Progenitor cell of endocrine pancreas (in vitro differentiated cells): Measurements from ENCODE around the gene FOXB2. TPM values are rescaled to one million over a fixed set of nuclear protein-coding genes. Genes with fewer than 3 reads are reported as not detected.

Experiments used
- DNase-seq: peaks from one replicate; pipeline ENCODE4 v3.0.0; 2021; ENCODE audit warnings: low spot score; ENCODE audit not compliant: unreplicated experiment
- H3K27ac Mint-ChIP-seq: 2 replicates; pipeline ENCODE4 v1.8.0; 2021; ENCODE audit warnings: mild to moderate bottlenecking, moderate library complexity, mixed read lengths
- H3K27me3 Mint-ChIP-seq: 2 replicates; pipeline ENCODE4 v1.8.0; 2021; ENCODE audit warnings: mixed read lengths
- H3K36me3 Mint-ChIP-seq: 2 replicates; pipeline ENCODE4 v1.8.0; 2022; ENCODE audit warnings: mixed read lengths; ENCODE audit not compliant: insufficient read depth
- H3K4me1 Mint-ChIP-seq: 2 replicates; pipeline ENCODE4 v1.8.0; 2021; ENCODE audit warnings: low read depth, mixed read lengths
- H3K4me3 Mint-ChIP-seq: 2 replicates; pipeline ENCODE4 v1.8.0; 2021; ENCODE audit warnings: low read depth, mild to moderate bottlenecking, moderate library complexity, mixed read lengths
- H3K9me3 Mint-ChIP-seq: 2 replicates; pipeline ENCODE4 v1.8.0; 2021; ENCODE audit warnings: low read depth, mixed read lengths
- total RNA-seq: library from RNA; stranded (reverse); gene quantifications from 2 replicates; pipeline ENCODE4 v1.2.1, GENCODE V29; 2021
- TF ChIP-seq, protein P1 (sequence below): fragments of 200-600 bp; sonication (generic); IDR thresholded peaks from one replicate; pipeline ENCODE4 v1.5.0; 2021; ENCODE audit warnings: antibody characterized with exemption, mild to moderate bottlenecking; ENCODE audit not compliant: unreplicated experiment

FOXB2 gene
- total RNA-seq, 1 donor from 2014 or later: not detected

DNA sequence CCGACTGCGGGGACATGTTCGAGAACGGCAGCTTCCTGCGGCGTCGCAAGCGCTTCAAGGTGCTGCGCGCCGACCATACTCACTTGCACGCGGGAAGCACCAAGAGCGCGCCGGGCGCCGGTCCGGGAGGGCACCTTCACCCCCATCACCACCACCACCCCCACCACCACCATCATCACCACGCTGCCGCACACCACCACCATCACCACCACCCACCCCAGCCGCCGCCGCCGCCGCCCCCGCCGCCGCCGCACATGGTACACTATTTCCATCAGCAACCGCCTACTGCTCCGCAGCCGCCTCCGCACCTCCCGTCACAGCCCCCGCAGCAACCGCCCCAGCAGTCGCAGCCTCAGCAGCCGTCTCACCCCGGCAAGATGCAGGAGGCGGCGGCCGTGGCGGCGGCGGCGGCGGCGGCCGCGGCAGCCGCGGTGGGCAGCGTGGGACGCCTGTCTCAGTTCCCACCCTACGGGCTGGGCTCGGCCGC is 514 bp downstream of the FOXB2 start:
- Mint-ChIP-seq H3K9me3 (no peaks in the 10 kb centered on the region), H3K4me3 (peak overlapping the region; percentile 31), H3K27ac (no peak overlapping the region), H3K4me1 (peaks cover 11% of the 10 kb centered on the region), H3K36me3 (no peaks in the 10 kb centered on the region), H3K27me3 (peaks cover 92% of the 10 kb centered on the region)
- DNase-seq: no peak
- TF ChIP-seq, protein P1, sequence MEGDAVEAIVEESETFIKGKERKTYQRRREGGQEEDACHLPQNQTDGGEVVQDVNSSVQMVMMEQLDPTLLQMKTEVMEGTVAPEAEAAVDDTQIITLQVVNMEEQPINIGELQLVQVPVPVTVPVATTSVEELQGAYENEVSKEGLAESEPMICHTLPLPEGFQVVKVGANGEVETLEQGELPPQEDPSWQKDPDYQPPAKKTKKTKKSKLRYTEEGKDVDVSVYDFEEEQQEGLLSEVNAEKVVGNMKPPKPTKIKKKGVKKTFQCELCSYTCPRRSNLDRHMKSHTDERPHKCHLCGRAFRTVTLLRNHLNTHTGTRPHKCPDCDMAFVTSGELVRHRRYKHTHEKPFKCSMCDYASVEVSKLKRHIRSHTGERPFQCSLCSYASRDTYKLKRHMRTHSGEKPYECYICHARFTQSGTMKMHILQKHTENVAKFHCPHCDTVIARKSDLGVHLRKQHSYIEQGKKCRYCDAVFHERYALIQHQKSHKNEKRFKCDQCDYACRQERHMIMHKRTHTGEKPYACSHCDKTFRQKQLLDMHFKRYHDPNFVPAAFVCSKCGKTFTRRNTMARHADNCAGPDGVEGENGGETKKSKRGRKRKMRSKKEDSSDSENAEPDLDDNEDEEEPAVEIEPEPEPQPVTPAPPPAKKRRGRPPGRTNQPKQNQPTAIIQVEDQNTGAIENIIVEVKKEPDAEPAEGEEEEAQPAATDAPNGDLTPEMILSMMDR: no peak

DNA sequence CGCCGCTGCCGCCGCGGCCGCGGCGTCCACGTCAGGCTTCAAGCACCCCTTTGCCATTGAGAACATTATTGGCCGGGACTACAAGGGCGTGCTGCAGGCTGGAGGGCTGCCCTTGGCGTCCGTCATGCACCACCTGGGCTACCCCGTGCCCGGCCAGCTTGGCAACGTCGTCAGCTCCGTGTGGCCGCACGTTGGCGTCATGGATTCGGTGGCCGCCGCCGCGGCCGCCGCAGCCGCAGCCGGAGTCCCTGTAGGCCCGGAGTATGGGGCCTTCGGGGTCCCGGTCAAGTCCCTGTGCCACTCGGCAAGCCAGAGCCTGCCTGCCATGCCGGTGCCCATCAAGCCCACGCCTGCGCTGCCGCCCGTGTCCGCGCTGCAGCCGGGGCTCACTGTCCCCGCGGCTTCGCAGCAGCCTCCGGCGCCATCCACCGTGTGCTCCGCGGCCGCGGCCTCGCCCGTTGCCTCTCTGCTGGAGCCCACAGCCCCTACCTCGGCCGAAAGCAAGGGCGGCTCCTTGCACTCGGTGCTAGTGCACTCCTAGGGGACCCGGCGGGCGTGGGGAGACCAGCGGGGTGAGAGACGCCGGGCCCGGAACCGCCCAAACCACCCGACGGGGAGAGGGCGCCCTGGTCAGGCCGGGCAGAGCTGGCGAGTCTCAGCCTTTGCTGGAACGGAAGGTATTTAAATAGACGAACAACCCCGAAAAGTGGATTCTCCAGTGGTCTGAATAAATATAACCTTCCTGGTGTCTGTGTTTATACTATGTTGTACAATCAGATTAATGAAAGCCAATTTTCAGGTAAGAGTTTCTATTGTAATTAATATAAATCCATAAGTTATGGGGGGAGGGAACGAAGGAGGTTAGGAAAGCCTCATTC is 1.2 kb downstream of the FOXB2 start:
- no peaks in the 10 kb centered on the region for H3K9me3 Mint-ChIP-seq
- TF ChIP-seq, protein P1: no peak
- peaks cover 9% of the 10 kb centered on the region for H3K4me1 Mint-ChIP-seq
- no peak overlapping the region for H3K4me3 Mint-ChIP-seq
- no peak overlapping the region for H3K27ac Mint-ChIP-seq
- DNase-seq: no peak
- peaks cover 92% of the 10 kb centered on the region for H3K27me3 Mint-ChIP-seq
- H3K36me3 Mint-ChIP-seq: no peaks in the 10 kb centered on the region

- TF ChIP-seq, protein P1: no peak
- Mint-ChIP-seq H3K4me3 (no peak overlapping the region), H3K36me3 (no peaks in the 10 kb centered on the region), H3K4me1 (peaks cover 7% of the 10 kb centered on the region), H3K27ac (no peak overlapping the region), H3K27me3 (peaks cover 92% of the 10 kb centered on the region), H3K9me3 (no peaks in the 10 kb centered on the region)
- DNase-seq: no peak
Measured at GRCh38 chr9:77021291-77021894, 1.9 kb downstream of the FOXB2 start.

- no peaks in the 10 kb centered on the region for H3K36me3 Mint-ChIP-seq
- H3K4me3 Mint-ChIP-seq: no peak overlapping the region
- TF ChIP-seq, protein P1: no peak
- H3K27ac Mint-ChIP-seq: no peak overlapping the region
- no peak for DNase-seq
- peaks cover 85% of the 10 kb centered on the region for H3K27me3 Mint-ChIP-seq
- no peaks in the 10 kb centered on the region for H3K9me3 Mint-ChIP-seq
- peaks cover 7% of the 10 kb centered on the region for H3K4me1 Mint-ChIP-seq
Measured at GRCh38 chr9:77021922-77022782, 2.7 kb downstream of the FOXB2 start.
